IMR-90 (cell line): ENCODE data around the gene TOP3B.

Experiments used
- FOS ChIP-seq: fragments of 150-350 bp; IDR thresholded peaks from 2 replicates; pipeline ENCODE4 v1.6.1; 2016; ENCODE audit warnings: low read depth, low read length
- POLR2A ChIP-seq: IDR thresholded peaks from 2 replicates; pipeline ENCODE4 v1.6.1; 2012; ENCODE audit warnings: mild to moderate bottlenecking, low read depth, low read length
- RAD21 ChIP-seq: IDR thresholded peaks from 2 replicates; pipeline ENCODE4 v1.6.1; 2012; ENCODE audit warnings: low read length, improper control_type of control experiment
- RFX5 ChIP-seq: IDR thresholded peaks from 2 replicates; pipeline ENCODE4 v1.8.0; 2012; ENCODE audit warnings: low read depth, mild to moderate bottlenecking, low read length, moderate library complexity
- TF ChIP-seq, protein P1 (sequence below): conservative IDR thresholded peaks from 2 replicates; pipeline ENCODE4 v1.5.1; 2012; ENCODE audit warnings: mild to moderate bottlenecking, low read depth, low read length, improper control_type of control experiment

DNA sequence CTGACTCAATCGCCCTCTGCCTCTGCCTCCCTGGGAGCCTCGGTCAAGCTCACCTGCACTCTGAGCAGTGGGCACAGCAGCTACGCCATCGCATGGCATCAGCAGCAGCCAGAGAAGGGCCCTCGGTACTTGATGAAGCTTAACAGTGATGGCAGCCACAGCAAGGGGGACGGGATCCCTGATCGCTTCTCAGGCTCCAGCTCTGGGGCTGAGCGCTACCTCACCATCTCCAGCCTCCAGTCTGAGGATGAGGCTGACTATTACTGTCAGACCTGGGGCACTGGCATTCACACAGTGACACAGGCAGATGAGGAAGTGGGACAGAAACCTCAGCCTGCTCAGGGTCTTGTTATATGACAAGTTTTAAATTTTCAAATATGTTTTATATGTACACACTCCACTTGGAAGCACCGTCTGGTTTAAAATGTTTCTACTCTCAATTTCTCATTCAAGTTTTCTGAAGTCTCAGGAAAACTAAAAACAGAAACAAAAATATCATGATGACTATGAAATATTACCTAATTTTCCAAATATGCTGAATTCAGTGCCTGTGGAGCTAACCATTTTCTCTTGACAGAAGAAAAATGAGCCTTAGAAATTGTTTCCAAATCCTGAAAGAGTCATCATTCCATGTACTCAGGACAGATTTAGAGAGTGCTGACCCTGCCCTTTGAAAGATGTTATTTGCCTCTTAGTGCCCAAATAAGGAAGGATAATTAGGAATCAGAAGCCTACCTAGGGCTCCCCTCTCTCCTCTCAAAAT, 48.8 kb upstream of the TOP3B start:
- TF ChIP-seq, protein P1, sequence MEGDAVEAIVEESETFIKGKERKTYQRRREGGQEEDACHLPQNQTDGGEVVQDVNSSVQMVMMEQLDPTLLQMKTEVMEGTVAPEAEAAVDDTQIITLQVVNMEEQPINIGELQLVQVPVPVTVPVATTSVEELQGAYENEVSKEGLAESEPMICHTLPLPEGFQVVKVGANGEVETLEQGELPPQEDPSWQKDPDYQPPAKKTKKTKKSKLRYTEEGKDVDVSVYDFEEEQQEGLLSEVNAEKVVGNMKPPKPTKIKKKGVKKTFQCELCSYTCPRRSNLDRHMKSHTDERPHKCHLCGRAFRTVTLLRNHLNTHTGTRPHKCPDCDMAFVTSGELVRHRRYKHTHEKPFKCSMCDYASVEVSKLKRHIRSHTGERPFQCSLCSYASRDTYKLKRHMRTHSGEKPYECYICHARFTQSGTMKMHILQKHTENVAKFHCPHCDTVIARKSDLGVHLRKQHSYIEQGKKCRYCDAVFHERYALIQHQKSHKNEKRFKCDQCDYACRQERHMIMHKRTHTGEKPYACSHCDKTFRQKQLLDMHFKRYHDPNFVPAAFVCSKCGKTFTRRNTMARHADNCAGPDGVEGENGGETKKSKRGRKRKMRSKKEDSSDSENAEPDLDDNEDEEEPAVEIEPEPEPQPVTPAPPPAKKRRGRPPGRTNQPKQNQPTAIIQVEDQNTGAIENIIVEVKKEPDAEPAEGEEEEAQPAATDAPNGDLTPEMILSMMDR = no peak
- TF ChIP-seq POLR2A (no peak), FOS (no peak), RAD21 (no peak), RFX5 (no peak)
